ENCODE measurements around the gene FGGY.
"Not testable (repeated sequence)": the region's sequence is repeated elsewhere in the genome, so short reads cannot be mapped to it uniquely, and the experiment has no call there.

Gene FGGY

GRCh38 chr1:59453297-59453968 lies 156.5 kb downstream of the FGGY start:
- DNase-seq = no peak

GRCh38 chr1:59455206-59455605 lies 158.3 kb downstream of the FGGY start:
- no peak for DNase-seq

DNA sequence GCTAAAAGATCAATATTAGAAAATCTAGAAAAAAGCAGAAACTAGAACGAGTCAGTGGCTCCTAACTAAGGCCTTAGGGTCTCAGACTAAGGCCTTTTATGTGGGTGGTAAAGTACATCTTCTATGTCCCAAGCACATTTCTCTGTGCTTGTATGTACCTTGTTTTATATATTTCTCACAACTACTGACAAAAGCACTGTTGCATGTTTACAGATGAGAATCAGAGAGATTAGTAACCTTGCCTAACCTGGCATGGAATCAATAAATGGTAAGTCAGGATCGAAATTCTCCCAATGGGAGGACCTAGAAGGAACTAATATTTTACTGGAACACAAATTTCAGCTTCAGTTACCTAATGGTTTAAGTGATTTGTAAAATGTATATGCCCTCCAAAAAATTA lies 160.9 kb downstream of the FGGY start:
- no peak for DNase-seq

- DNase-seq = no peak
Measured at GRCh38 chr1:59458884-59459283, 162.0 kb downstream of the FGGY start.

GRCh38 chr1:59462942-59463341 lies 166.0 kb downstream of the FGGY start:
- DNase-seq = not testable (repeated sequence)

DNA sequence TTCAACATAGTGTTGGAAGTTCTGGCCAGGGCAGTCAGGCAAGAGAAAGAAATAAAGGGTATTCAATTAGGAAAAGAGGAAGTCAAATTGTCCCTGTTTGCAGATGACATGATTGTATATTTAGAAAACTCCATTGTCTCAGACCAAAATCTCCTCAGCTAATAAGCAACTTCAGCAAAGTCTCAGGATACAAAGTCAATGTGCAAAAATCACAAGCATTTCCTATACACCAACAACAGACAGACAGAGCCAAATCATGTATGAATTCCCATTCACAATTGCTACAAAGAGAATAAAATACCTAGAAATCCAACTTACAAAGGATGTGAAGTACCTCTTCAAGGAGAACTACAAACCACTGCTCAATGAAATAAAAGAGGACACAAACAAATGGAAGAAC lies 168.6 kb downstream of the FGGY start:
- not testable (repeated sequence) for DNase-seq

- DNase-seq = no peak
Measured at GRCh38 chr1:59468828-59469428, 172.0 kb downstream of the FGGY start.

GRCh38 chr1:59471991-59472570 lies 175.2 kb downstream of the FGGY start:
- DNase-seq = not testable (repeated sequence)

- no peak for DNase-seq
Measured at GRCh38 chr1:59473831-59474230, 176.9 kb downstream of the FGGY start.

- no peak for DNase-seq
Measured at GRCh38 chr1:59474496-59474895, 177.6 kb downstream of the FGGY start.

- DNase-seq = no peak
Measured at GRCh38 chr1:59475737-59476136, 178.8 kb downstream of the FGGY start.

GRCh38 chr1:59477286-59477685 lies 180.4 kb downstream of the FGGY start:
- no peak for DNase-seq

- DNase-seq = no peak
Measured at GRCh38 chr1:59477867-59478266, 181.0 kb downstream of the FGGY start.

DNA sequence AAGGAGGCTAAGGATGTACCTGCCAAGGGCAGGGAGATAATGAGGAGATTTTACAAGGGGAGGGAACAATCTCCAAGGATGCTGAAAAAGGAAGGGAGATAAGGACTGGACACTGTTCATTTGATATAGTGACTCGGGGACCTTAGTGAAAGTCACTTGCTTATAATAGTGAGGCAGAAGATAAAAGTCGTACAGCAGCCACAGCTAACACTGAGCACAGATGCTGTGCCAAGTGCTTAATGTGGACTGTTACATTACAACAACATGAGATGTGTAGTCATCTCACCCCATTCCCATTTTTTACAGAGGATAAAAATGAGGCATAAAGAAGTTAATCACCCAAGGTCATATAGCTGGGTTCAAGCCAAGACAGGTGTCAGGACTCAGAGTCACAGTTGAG lies 181.9 kb downstream of the FGGY start:
- no peak for DNase-seq

GRCh38 chr1:59480188-59480888 lies 183.4 kb downstream of the FGGY start:
- DNase-seq = no peak

DNA sequence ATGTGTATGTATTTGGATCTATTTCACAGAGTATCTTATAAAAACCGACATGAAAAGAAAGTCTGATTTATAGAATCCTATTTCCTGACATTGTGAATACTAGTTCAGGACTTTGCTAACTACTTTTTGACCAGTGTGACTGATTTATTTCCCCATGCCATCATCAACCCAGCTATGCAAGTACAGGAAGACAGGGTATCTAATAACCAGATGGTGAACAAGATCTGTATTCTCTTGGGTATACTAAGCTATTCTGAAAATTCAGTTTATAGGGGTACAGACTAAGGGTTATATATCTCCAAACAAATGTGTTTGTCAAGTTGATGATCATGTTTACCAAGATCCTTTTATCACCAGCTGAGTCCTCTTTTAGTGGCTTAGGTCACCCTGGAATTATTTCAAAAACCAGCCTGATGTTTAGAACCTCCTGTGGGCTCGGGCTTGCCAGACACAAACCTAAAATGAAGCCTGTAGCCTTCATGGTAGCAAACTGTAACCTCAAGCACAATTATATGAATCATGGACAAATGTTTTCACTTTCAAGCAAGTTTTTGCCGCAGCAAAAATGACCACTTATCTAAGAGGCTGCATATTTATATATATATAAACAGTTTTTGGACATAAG lies 185.1 kb downstream of the FGGY start:
- DNase-seq = no peak

- no peak for DNase-seq
Measured at GRCh38 chr1:59482986-59483385, 186.1 kb downstream of the FGGY start.

DNA sequence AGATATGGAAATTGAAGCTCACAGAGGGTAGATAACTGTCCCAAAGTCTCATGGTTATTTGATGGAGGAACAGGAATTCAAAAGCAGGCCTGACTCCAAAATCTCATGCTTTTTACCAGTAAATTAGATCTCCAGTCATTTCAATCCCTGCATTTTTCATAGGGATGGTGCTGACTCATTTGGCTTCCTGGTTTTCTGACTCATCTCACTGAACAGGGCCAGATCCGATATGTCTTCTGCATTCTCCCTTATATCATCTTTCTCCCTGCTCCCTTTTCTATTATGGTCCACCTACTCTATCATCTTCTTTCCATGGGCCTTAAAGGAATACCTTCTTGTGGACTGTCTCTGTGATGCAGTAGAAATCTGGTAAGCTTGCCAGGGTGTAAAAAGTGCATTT lies 187.2 kb downstream of the FGGY start:
- no peak for DNase-seq

GRCh38 chr1:59485171-59485570 lies 188.3 kb downstream of the FGGY start:
- no peak for DNase-seq

GRCh38 chr1:59485949-59486348 lies 189.1 kb downstream of the FGGY start:
- no peak for DNase-seq

GRCh38 chr1:59486615-59487014 lies 189.7 kb downstream of the FGGY start:
- DNase-seq = no peak

DNA sequence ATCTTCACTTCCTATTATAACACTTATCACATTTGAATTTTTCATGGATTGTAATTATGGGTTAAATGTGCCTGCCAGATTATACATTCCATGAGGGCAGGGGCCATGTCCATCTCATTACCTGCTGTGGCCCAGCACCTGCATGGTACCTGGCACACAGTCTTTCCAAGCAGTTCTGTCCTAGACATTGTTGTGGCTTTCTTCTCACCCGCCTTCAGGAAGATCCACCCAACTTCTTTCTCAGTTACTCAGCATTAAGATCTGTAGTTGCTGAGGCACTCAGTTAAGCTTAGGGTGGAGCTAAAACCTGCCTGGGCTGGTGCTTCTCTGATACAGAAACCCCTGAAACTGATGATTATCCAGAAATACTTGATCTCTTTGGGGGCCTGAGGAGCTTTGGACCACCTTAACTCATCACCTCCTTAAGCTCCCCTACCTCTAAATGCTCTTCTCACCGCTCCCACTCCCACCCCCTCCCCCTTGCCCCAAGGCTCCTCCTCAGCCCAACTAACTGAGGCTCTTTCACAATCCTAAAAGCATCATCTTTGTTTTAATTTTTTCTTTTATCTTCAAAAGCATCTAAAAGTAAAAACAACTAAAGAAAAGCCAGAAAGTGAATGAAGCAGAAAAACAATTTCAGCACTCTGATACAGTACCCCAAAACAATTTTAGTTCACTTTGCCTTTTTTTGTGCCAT lies 190.6 kb downstream of the FGGY start:
- no peak for DNase-seq

- no peak for DNase-seq
Measured at GRCh38 chr1:59492500-59492899, 195.6 kb downstream of the FGGY start.
